ENCODE measurements around the gene CRB3.

GRCh38 chr19:6458695-6459261, 5.3 kb upstream of the CRB3 start:
- no peak for TF ChIP-seq CTCF (IDR thresholded peaks at IDR 0.05; ENCODE audit: low read length)
- no peak for TF ChIP-seq EZH2 (optimal IDR thresholded peaks at IDR 0.05; ENCODE audit: low read depth, low read length)

All from MM.1S (cell line).